Measurements from ENCODE around the gene ANKRD52. TPM values are rescaled to one million over a fixed set of nuclear protein-coding genes. Genes with fewer than 3 reads are reported as not detected.

Gene ANKRD52
- total and polyA plus RNA-seq, 5 donors from 2014 or later, result 5.0 to 40.1 (median 6.9) TPM

GRCh38 chr12:56299308-56299852 is 41.2 kb upstream of the ANKRD52 start:
- Histone ChIP-seq H3K4me1 (ENCODE audit: control insufficient read depth, insufficient read depth, low read length, poor library complexity, severe bottlenecking) (peaks cover 46% of the 10 kb centered on the region), H3K4me3 (ENCODE audit: low read depth, low read length) (peak overlapping the region; percentile 97), H3K27me3 (ENCODE audit: control insufficient read depth, insufficient read depth, low read length) (no peaks in the 10 kb centered on the region), H3K36me3 (ENCODE audit: control insufficient read depth, insufficient read depth, low read length) (peaks cover 16% of the 10 kb centered on the region), H3K27ac (ENCODE audit: insufficient read depth, low read length, poor library complexity, severe bottlenecking) (peak overlapping the region; percentile 98), H3K9me3 (ENCODE audit: control insufficient read depth in 2 of 2, low read length in 2 of 2) (no peaks in the 10 kb centered on the region)
- Mint-ChIP-seq H3K4me1 (peaks cover 15 to 59% (median 46%) of the 10 kb centered on the region in 4 donors), H3K27ac (peak overlapping the region; percentile 94 to 98 (median 95)), H3K36me3 (peaks cover 12% of the 10 kb centered on the region), H3K9me3 (no peaks in the 10 kb centered on the region), H3K27me3 (no peaks in the 10 kb centered on the region), H3K4me3 (peak overlapping the region; percentile 94 to 99 (median 96))
- ATAC-seq (ENCODE audit: low read depth in 2 of 2), result peak in 1 of 2 donors; percentile 0
- DNase-seq, result peak in 2 of 3 donors; percentile 55 to 72

- H3K4me1 Mint-ChIP-seq, result peaks cover 15 to 63% (median 47%) of the 10 kb centered on the region in 4 donors
- H3K4me1 ChIP-seq (ENCODE audit: control insufficient read depth, insufficient read depth, low read length, poor library complexity, severe bottlenecking), result peaks cover 46% of the 10 kb centered on the region
- peak overlapping the region; percentile 94 to 99 (median 96) for H3K4me3 Mint-ChIP-seq
- peak overlapping the region; percentile 81 to 98 (median 94) for H3K27ac Mint-ChIP-seq
- H3K9me3 Mint-ChIP-seq, result no peaks in the 10 kb centered on the region
- ATAC-seq (ENCODE audit: low read depth in 2 of 2) (no peak), DNase-seq (peak in 1 of 3 donors; percentile 18)
- peak overlapping the region; percentile 98 for H3K27ac ChIP-seq (ENCODE audit: insufficient read depth, low read length, poor library complexity, severe bottlenecking)
- H3K27me3 Mint-ChIP-seq, result no peaks in the 10 kb centered on the region
- H3K27me3 ChIP-seq (ENCODE audit: control insufficient read depth, insufficient read depth, low read length), result no peaks in the 10 kb centered on the region
- no peaks in the 10 kb centered on the region for H3K9me3 ChIP-seq (ENCODE audit: control insufficient read depth in 2 of 2, low read length in 2 of 2)
- H3K36me3 ChIP-seq (ENCODE audit: control insufficient read depth, insufficient read depth, low read length), result peaks cover 21% of the 10 kb centered on the region
- peaks cover 12% of the 10 kb centered on the region for H3K36me3 Mint-ChIP-seq
- peak overlapping the region; percentile 97 for H3K4me3 ChIP-seq (ENCODE audit: low read depth, low read length)
Observed at GRCh38 chr12:56298828-56299227, 40.6 kb upstream of the ANKRD52 start.

DNA sequence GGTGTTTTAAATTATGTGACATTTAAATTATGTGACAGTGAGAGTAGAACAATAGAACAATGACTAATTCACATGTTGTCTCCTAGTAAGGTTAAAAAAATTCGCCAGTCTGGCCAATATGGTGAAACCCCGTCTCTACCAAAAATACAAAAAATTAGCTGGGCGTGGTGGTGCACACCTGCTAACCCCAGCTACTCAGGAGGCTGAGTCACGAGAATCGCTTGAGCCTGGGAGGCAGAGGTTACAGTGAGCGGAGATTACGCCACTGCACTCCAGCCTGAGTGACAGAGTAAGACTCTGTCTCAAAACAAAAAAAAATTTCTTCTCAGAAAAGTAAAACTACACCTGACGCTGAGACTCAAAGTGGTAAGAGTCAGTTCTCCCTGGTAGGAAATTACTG is 39.2 kb upstream of the ANKRD52 start:
- Mint-ChIP-seq H3K36me3 (peaks cover 12% of the 10 kb centered on the region), H3K4me3 (peak overlapping the region in 3 of 4 donors; percentile 50 to 99 (median 68)), H3K4me1 (peaks cover 17 to 69% (median 48%) of the 10 kb centered on the region in 4 donors), H3K27me3 (no peaks in the 10 kb centered on the region), H3K27ac (peak overlapping the region; percentile 48 to 91 (median 55)), H3K9me3 (no peaks in the 10 kb centered on the region)
- no peak for ATAC-seq (ENCODE audit: low read depth in 2 of 2)
- peaks cover 43% of the 10 kb centered on the region for H3K4me1 ChIP-seq (ENCODE audit: control insufficient read depth, insufficient read depth, low read length, poor library complexity, severe bottlenecking)
- H3K27ac ChIP-seq (ENCODE audit: insufficient read depth, low read length, poor library complexity, severe bottlenecking), result peak overlapping the region; percentile 38
- H3K4me3 ChIP-seq (ENCODE audit: low read depth, low read length), result peak overlapping the region; percentile 11
- DNase-seq, result no peak
- H3K27me3 ChIP-seq (ENCODE audit: control insufficient read depth, insufficient read depth, low read length), result no peaks in the 10 kb centered on the region
- peaks cover 23% of the 10 kb centered on the region for H3K36me3 ChIP-seq (ENCODE audit: control insufficient read depth, insufficient read depth, low read length)
- no peaks in the 10 kb centered on the region for H3K9me3 ChIP-seq (ENCODE audit: control insufficient read depth in 2 of 2, low read length in 2 of 2)

GRCh38 chr12:56296295-56296694 is 38.1 kb upstream of the ANKRD52 start:
- Histone ChIP-seq H3K4me3 (ENCODE audit: low read depth, low read length) (no peak overlapping the region), H3K27ac (ENCODE audit: insufficient read depth, low read length, poor library complexity, severe bottlenecking) (no peak overlapping the region), H3K27me3 (ENCODE audit: control insufficient read depth, insufficient read depth, low read length) (no peaks in the 10 kb centered on the region), H3K4me1 (ENCODE audit: control insufficient read depth, insufficient read depth, low read length, poor library complexity, severe bottlenecking) (peaks cover 41% of the 10 kb centered on the region), H3K9me3 (ENCODE audit: control insufficient read depth in 2 of 2, low read length in 2 of 2) (no peaks in the 10 kb centered on the region), H3K36me3 (ENCODE audit: control insufficient read depth, insufficient read depth, low read length) (peaks cover 25% of the 10 kb centered on the region)
- ATAC-seq (ENCODE audit: low read depth in 2 of 2) (no peak), DNase-seq (no peak)
- Mint-ChIP-seq H3K27ac (peak overlapping the region in 2 of 3 donors; percentile 48 to 72), H3K4me1 (peaks cover 17 to 66% (median 47%) of the 10 kb centered on the region in 4 donors), H3K36me3 (peaks cover 13% of the 10 kb centered on the region), H3K9me3 (no peaks in the 10 kb centered on the region), H3K4me3 (peak overlapping the region in 2 of 4 donors; percentile 10 to 36), H3K27me3 (no peaks in the 10 kb centered on the region)

DNA sequence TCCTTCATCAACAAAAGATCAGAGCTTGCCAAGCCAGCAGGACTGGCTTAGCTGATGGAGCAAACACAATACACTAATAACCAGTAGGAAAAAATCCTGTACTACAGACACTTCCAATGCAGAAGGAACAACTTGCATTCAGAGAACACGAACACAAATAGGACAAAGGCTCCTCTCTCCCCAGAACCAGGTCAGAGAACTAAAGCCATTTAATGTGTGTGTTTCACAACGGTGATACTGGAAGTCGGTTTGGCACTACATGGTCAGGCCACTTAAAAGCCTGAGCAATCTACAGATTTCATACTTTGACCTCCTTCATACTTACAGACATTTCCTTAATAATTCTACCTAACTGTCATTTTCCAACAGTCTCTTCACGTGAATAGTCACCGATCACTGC is 35.6 kb upstream of the ANKRD52 start:
- no peaks in the 10 kb centered on the region for H3K27me3 Mint-ChIP-seq

GRCh38 chr12:56288705-56289387 is 30.7 kb upstream of the ANKRD52 start:
- ATAC-seq (ENCODE audit: low read depth in 2 of 2), result no peak
- H3K27me3 ChIP-seq (ENCODE audit: control insufficient read depth, insufficient read depth, low read length), result no peaks in the 10 kb centered on the region
- Mint-ChIP-seq H3K9me3 (no peaks in the 10 kb centered on the region), H3K4me1 (peaks cover 18 to 44% (median 27%) of the 10 kb centered on the region in 4 donors), H3K27me3 (no peaks in the 10 kb centered on the region), H3K36me3 (peaks cover 19% of the 10 kb centered on the region), H3K4me3 (no peak overlapping the region), H3K27ac (peak overlapping the region in 2 of 3 donors; percentile 42 to 44)
- H3K9me3 ChIP-seq (ENCODE audit: control insufficient read depth in 2 of 2, low read length in 2 of 2), result no peaks in the 10 kb centered on the region
- H3K36me3 ChIP-seq (ENCODE audit: control insufficient read depth, insufficient read depth, low read length), result peaks cover 39% of the 10 kb centered on the region
- H3K27ac ChIP-seq (ENCODE audit: insufficient read depth, low read length, poor library complexity, severe bottlenecking), result peak overlapping the region; percentile 14
- peaks cover 17% of the 10 kb centered on the region for H3K4me1 ChIP-seq (ENCODE audit: control insufficient read depth, insufficient read depth, low read length, poor library complexity, severe bottlenecking)
- peak in 1 of 3 donors; percentile 49 for DNase-seq
- no peak overlapping the region for H3K4me3 ChIP-seq (ENCODE audit: low read depth, low read length)

More for the DNA sequence above, 35.6 kb upstream of the ANKRD52 start:
- Histone ChIP-seq H3K9me3 (ENCODE audit: control insufficient read depth in 2 of 2, low read length in 2 of 2) (no peaks in the 10 kb centered on the region), H3K27me3 (ENCODE audit: control insufficient read depth, insufficient read depth, low read length) (no peaks in the 10 kb centered on the region), H3K4me1 (ENCODE audit: control insufficient read depth, insufficient read depth, low read length, poor library complexity, severe bottlenecking) (peaks cover 33% of the 10 kb centered on the region), H3K27ac (ENCODE audit: insufficient read depth, low read length, poor library complexity, severe bottlenecking) (no peak overlapping the region), H3K4me3 (ENCODE audit: low read depth, low read length) (no peak overlapping the region), H3K36me3 (ENCODE audit: control insufficient read depth, insufficient read depth, low read length) (peaks cover 37% of the 10 kb centered on the region)
- DNase-seq (no peak), ATAC-seq (ENCODE audit: low read depth in 2 of 2) (no peak)
- H3K27ac Mint-ChIP-seq, result peak overlapping the region in 2 of 3 donors; percentile 7 to 23
- peaks cover 18% of the 10 kb centered on the region for H3K36me3 Mint-ChIP-seq
- no peaks in the 10 kb centered on the region for H3K9me3 Mint-ChIP-seq
- H3K4me1 Mint-ChIP-seq, result peaks cover 14 to 67% (median 42%) of the 10 kb centered on the region in 4 donors
- peak overlapping the region in 1 of 4 donors; percentile 52 for H3K4me3 Mint-ChIP-seq

DNA sequence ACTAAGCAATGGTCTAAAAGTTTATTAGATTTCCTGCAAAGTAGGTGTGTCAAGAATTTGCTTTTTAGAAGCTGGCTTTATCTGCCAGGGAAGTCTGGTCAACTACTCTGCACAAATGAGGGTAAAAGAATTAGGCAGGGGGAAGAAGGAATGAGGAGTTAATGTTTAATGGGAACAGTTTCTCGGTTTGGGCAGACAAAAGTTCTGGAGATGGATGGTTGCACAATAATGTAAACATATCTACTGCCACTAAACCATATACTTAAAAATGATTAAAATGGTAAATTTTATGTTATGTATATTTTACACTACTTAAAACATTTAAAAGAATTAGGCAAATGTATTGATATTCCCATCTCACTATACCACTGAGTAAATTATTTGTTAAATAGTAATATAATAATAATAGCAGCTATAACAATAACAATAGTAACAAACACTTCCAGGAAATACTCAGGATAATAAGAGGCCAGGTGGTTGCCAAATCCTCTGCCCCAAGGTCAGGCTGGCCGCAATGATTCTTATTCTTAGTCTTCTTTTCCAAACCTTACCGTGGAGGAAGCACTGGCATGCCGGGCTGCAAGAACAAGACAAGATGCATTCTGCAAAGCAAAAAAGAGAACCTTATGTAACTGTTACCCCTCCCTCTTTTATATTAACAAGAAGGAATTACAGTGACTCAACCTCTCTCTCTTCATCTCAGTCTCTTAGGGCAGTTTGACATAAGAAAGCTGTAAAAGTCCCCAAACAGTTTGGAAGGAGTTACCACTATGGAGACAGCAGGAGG is 28.1 kb upstream of the ANKRD52 start:
- H3K36me3 ChIP-seq (ENCODE audit: control insufficient read depth, insufficient read depth, low read length), result peaks cover 57% of the 10 kb centered on the region
- Mint-ChIP-seq H3K4me1 (peaks cover 10 to 31% (median 19%) of the 10 kb centered on the region in 4 donors), H3K27me3 (no peaks in the 10 kb centered on the region), H3K9me3 (no peaks in the 10 kb centered on the region), H3K27ac (peak overlapping the region in 2 of 3 donors; percentile 31 to 86), H3K36me3 (peaks cover 36% of the 10 kb centered on the region), H3K4me3 (no peak overlapping the region)
- no peak overlapping the region for H3K4me3 ChIP-seq (ENCODE audit: low read depth, low read length)
- no peak overlapping the region for H3K27ac ChIP-seq (ENCODE audit: insufficient read depth, low read length, poor library complexity, severe bottlenecking)
- no peak for DNase-seq
- H3K9me3 ChIP-seq (ENCODE audit: control insufficient read depth in 2 of 2, low read length in 2 of 2), result no peaks in the 10 kb centered on the region
- no peak for ATAC-seq (ENCODE audit: low read depth in 2 of 2)
- H3K27me3 ChIP-seq (ENCODE audit: control insufficient read depth, insufficient read depth, low read length), result no peaks in the 10 kb centered on the region
- H3K4me1 ChIP-seq (ENCODE audit: control insufficient read depth, insufficient read depth, low read length, poor library complexity, severe bottlenecking), result peaks cover 11% of the 10 kb centered on the region

Measured in CD4-positive, CD25-positive, alpha-beta regulatory T cell (primary cell).